Mesodermal cell (in vitro differentiated cells): ENCODE results near the gene WDR12.
"Not testable (repeated sequence)": the region's sequence is repeated elsewhere in the genome, so short reads cannot be mapped to it uniquely, and the experiment has no call there.

Experiments used
- H3K27ac ChIP-seq: 2 replicates; pipeline ENCODE4 v1.7.0; 2013; ENCODE audit warnings: mild to moderate bottlenecking, low read depth, low read length, moderate library complexity; ENCODE audit not compliant: severe bottlenecking
- H3K36me3 ChIP-seq: 2 replicates; pipeline ENCODE4 v1.7.1; 2013; ENCODE audit warnings: mild to moderate bottlenecking, low read length, moderate library complexity; ENCODE audit not compliant: control insufficient read depth, insufficient read depth
- H3K4me1 ChIP-seq: one replicate; pipeline ENCODE4 v1.7.1; 2013; ENCODE audit warnings: mild to moderate bottlenecking, low read length; ENCODE audit not compliant: insufficient read depth, control insufficient read depth, poor library complexity, severe bottlenecking
- H3K4me3 ChIP-seq: 2 replicates; pipeline ENCODE4 v1.7.0; 2013; ENCODE audit warnings: low read length, control low read depth, mild to moderate bottlenecking; ENCODE audit not compliant: insufficient read depth, poor library complexity, severe bottlenecking; ENCODE audit errors: extremely low read depth
- H3K9me3 ChIP-seq: 2 replicates; pipeline ENCODE4 v1.7.1; 2013; ENCODE audit warnings: mild to moderate bottlenecking, low read length, moderate library complexity; ENCODE audit not compliant: control insufficient read depth
- WGBS, 2 experiments: methylation state at CpG; one replicate each; pipeline ENCODE4 v1.1.5; 2013; ENCODE audit warnings: missing lambda C conversion rate in 2 of 2; ENCODE audit not compliant: insufficient coverage in 2 of 2; 5-methylcytosine and 5-hydroxymethylcytosine counted together

The WDR12 gene

DNA sequence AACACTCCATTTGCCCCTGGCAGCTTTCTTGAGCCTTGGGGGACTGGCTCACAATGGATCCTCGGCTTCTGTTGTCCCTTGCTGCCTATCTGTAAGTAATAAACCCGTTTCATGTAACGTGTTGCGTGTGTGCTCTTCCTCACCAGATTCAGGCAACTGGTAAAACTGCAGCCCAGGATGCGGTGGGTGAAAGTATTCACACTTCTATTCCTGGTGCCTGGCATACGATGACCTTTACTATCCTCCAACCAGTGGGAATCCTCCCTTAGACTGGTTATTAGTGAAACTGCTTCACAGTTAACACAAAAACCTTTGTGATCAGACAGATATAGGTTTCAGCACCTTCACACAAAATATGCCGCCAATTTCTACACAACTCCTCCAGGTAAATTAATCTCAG lies 26.3 kb downstream of the WDR12 start:
- Histone ChIP-seq H3K9me3 (no peaks in the 10 kb centered on the region), H3K4me3 (no peak overlapping the region), H3K36me3 (peaks cover 82% of the 10 kb centered on the region), H3K4me1 (no peaks in the 10 kb centered on the region), H3K27ac (no peak overlapping the region)
- 91 to 96% methylated on average over 6 of the region's 7 CpGs for WGBS, 2 experiments

GRCh38 chr2:202883987-202884675 lies 27.3 kb downstream of the WDR12 start:
- WGBS, 2 experiments: 97 to 100% methylated on average over 1 to 3 of the region's 5 CpGs

DNA sequence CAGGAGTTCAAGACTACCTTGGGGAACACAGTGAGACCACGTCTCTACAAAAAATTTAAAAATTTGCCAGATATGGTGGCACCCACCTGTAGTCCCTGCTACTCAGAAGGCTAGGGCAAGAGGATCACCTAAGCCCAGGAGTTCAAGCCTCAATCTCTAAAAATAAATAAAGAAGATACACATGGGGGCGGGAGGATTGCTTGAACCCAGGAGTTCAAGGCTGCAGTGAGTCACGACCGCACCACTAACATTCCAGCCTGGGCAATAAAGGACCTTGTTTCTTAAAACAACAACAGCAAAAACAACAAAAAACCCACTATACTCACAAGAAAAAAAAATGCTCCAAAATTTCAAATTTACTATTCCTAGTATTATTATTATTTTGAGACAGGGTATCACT lies 29.9 kb downstream of the WDR12 start:
- Histone ChIP-seq H3K4me3 (no peak overlapping the region), H3K27ac (no peak overlapping the region), H3K4me1 (no peaks in the 10 kb centered on the region), H3K9me3 (no peaks in the 10 kb centered on the region), H3K36me3 (peaks cover 64% of the 10 kb centered on the region)
- WGBS, 2 experiments: 94% methylated on average over 2 of the region's 4 CpGs; no CpG with 5 or more reads in 1 of the 2 experiments

More at GRCh38 chr2:202883987-202884675, 27.3 kb downstream of the WDR12 start:
- Histone ChIP-seq H3K9me3 (no peaks in the 10 kb centered on the region), H3K4me1 (no peaks in the 10 kb centered on the region), H3K4me3 (no peak overlapping the region), H3K27ac (no peak overlapping the region), H3K36me3 (peaks cover 82% of the 10 kb centered on the region)

- Histone ChIP-seq H3K27ac (no peak overlapping the region), H3K4me1 (no peaks in the 10 kb centered on the region), H3K36me3 (peaks cover 31% of the 10 kb centered on the region), H3K9me3 (no peaks in the 10 kb centered on the region), H3K4me3 (no peak overlapping the region)
- 100% methylated on average over 1 of the region's 2 CpGs for WGBS, 2 experiments
These were observed 33.8 kb downstream of the WDR12 start for GRCh38 chr2:202877699-202878098.

- H3K27ac ChIP-seq: peak within 1 kb of the TSS; percentile 57
- 0 to 2% methylated on average over 44 to 86 of the region's 93 CpGs for WGBS, 2 experiments
- H3K4me3 ChIP-seq: peak within 1 kb of the TSS; percentile 64
- H3K36me3 ChIP-seq: peaks cover under 1% of the 10 kb centered on the region
- H3K9me3 ChIP-seq: no peaks in the 10 kb centered on the region
- H3K4me1 ChIP-seq: no peaks in the 10 kb centered on the region
These were observed 40.0 kb downstream of the WDR12 start, which contains the start of gene ICA1L for GRCh38 chr2:202871300-202872141. TSS of gene ICA1L (minus strand) at chr2:202871766. CDS start at chr2:202829009, 42,757 bp downstream.

- peak overlapping the region; percentile 57 for H3K27ac ChIP-seq
- H3K4me3 ChIP-seq: peak overlapping the region; percentile 64
- 0 to 1% methylated on average over 26 to 28 of the region's 37 CpGs for WGBS, 2 experiments
- no peaks in the 10 kb centered on the region for H3K4me1 ChIP-seq
- H3K36me3 ChIP-seq: no peaks in the 10 kb centered on the region
- H3K9me3 ChIP-seq: no peaks in the 10 kb centered on the region
These were observed 40.8 kb downstream of the WDR12 start for GRCh38 chr2:202870431-202871299.

DNA sequence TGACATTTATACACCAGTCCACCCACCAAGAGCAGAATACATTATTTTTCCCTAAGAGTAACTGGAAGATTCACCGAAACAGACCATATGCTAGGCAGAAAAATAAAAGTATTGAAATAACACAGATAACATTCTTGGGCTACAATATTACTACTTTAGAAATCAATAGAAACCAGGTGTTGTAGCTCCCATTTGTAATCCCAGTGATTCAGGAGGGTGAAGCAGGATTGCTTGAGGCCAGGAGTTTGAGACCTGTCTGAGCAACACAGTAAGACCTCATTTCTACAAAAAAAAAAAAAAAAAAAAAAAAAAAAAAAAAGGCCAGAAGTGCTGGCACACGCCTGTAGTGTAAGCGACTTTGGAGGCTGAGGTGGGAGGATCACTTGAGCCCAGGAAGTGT lies 49.5 kb downstream of the WDR12 start:
- no peaks in the 10 kb centered on the region for H3K4me1 ChIP-seq
- 90% methylated on average over 2 of the region's 3 CpGs; no CpG with 5 or more reads in 1 of the 2 experiments for WGBS, 2 experiments
- no peaks in the 10 kb centered on the region for H3K9me3 ChIP-seq
- no peaks in the 10 kb centered on the region for H3K36me3 ChIP-seq
- no peak overlapping the region for H3K27ac ChIP-seq
- H3K4me3 ChIP-seq: no peak overlapping the region

DNA sequence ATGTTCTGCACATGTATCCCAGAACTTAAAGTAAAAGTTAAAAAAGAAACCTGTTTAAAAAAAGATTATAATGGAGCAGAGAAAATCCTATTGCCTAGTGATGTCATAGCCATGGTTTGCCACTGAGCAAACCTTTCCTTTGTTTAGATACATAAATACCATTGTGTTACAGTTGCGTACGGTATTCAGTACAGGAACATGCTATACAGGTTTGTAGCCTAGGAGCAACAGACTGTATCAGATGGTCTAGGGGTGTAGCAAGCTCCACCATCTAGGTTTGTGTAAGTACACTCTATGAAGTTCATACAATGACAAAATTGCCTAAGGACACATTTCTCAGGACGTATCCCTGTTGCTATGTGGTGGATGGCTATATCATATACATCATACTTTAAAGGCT lies 52.9 kb downstream of the WDR12 start:
- Histone ChIP-seq H3K4me1 (no peaks in the 10 kb centered on the region), H3K9me3 (no peaks in the 10 kb centered on the region), H3K27ac (no peak overlapping the region), H3K36me3 (no peaks in the 10 kb centered on the region), H3K4me3 (no peak overlapping the region)
- WGBS, 2 experiments: no CpG with 5 or more reads among the region's 3 CpGs

DNA sequence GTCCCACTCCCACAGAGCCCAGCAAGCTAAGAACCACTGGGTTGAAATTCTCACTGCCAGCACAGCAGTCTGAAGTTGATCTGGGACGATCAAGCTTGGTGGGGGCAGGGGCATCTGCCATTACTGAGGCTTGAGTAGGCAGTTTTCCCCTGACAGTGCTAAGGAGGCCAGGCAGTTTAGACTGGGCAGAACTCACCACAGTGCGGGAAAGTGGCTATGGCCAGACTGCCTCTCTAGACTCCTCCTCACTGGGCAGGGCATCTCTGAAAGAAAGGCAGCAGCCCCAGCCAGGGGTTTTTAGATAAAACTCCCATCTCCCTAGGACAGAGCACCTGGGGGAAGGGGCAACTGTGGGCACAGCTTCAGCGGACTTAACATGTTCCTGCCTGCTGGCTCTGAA lies 62.1 kb downstream of the WDR12 start:
- H3K4me1 ChIP-seq, H3K36me3 ChIP-seq, H3K27ac ChIP-seq, H3K4me3 ChIP-seq, H3K9me3 ChIP-seq: not testable (repeated sequence)
- WGBS, 2 experiments: 37 to 55% methylated on average over 2 to 3 of the region's 3 CpGs

DNA sequence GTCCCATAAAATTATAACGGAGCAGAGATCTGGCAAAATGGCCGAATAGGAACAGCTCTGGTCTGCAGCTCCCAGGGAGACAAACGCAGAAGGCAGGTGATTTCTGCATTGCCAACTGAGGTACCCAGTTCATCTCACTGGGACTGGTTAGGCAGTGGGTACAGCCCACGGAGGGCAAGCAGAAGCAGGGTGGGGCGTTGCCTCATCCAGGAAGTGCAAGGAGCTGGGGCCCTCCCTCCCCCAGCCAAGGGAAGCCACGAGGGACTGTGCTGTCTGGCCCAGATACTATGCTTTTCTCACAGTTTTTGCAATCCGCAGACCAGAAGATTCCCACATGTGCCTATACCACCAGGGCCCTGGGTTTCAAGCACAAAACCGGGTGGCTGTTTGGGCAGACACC lies 62.7 kb downstream of the WDR12 start:
- Histone ChIP-seq H3K27ac (no peak overlapping the region), H3K4me3 (no peak overlapping the region), H3K36me3 (no peaks in the 10 kb centered on the region), H3K4me1 (no peaks in the 10 kb centered on the region), H3K9me3 (no peaks in the 10 kb centered on the region)
- 76 to 85% methylated on average over 7 to 8 of the region's 8 CpGs for WGBS, 2 experiments
